IPS-NIHi11 (cell line): ENCODE measurements around the gene ERICH6B.
"Not testable (repeated sequence)": the region's sequence is repeated elsewhere in the genome, so short reads cannot be mapped to it uniquely, and the experiment has no call there.

Experiments
- DNase-seq: peaks from one replicate; pipeline ENCODE4 v3.0.0; 2012; ENCODE audit warnings: mixed read lengths, low spot score

Gene ERICH6B

GRCh38 chr13:45615501-45616101 is at the start of gene ERICH6B:
Gene ERICH6B, minus strand, starts transcription at chr13:45615739. Its CDS starts 18,734 bp downstream, at chr13:45597005.
- peak; percentile 82 for DNase-seq

GRCh38 chr13:45662903-45663302 is 47.4 kb upstream of the ERICH6B start:
- DNase-seq: not testable (repeated sequence)

DNA sequence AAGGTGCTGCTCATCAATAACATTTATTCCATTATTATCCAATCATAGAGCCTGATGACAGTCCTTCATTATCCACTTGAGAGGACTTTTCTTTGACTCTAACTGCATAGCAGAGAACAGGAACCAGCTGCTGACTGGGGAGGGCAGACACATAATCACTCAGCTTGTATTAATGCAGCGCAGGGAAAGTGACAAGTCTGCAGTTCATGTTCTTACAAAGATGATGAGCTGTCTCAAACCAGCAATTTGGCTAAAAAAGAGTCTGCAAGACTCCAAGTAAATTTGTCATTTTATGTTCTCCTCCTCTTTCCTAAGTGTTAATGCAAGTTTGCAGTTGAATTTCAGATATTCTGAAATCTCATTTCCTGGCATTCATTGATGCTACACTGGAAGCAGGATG is 46.6 kb upstream of the ERICH6B start:
- no peak for DNase-seq

- DNase-seq: not testable (repeated sequence)
Measured at GRCh38 chr13:45660458-45660857, 44.9 kb upstream of the ERICH6B start.

- DNase-seq: no peak
Measured at GRCh38 chr13:45659536-45659935, 44.0 kb upstream of the ERICH6B start.

DNA sequence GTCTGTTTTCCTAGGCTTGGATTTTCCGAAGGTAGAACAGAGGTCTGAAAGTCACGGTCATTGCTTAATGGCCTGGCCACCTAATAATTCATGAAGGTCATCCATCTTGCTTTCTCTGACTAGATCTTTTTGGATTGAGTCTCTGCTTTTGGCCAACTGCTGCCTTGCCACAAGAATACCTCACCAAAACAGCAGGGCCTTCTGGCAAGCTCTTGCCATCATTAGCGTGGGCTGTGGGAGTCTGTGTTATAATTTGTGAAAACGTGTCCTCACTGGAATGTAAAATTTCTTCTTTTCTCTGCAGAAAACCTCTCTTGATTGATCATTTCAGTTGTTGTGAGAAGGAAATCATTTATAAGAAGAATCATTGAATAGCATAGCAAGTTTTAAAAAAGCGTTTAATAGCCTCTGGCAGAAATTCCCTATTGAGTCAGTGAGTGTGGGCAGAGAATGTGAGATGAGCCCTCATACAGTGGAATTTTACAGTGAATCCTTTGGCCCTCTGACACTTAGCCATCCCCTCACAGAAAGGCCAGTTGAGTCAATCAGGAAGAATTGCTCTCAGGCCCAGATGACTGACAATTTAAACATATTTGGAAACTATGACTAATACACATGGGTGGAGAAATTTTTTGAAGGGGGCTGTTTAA is 43.2 kb upstream of the ERICH6B start:
- DNase-seq: no peak

GRCh38 chr13:45654633-45655349 is 39.3 kb upstream of the ERICH6B start:
- no peak for DNase-seq

GRCh38 chr13:45645263-45645662 is 29.7 kb upstream of the ERICH6B start:
- not testable (repeated sequence) for DNase-seq

DNA sequence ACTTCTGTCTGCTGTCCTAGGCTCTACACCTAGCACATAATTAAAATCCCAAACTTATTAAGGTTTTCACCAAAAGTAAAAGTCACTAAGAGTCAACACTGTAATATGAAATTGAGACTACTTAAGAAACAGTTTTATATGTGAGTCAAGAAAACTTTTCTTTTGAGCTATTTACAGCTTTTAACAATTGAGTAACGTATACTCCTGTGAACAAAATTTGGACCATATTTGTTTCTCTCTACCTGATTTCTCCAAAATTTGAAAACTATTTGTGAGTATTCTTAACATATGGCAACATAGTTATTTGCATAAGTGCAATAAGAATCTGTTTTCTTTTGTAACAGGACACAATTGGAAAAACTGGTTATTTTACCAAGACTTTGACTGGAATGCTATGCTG is 26.6 kb upstream of the ERICH6B start:
- DNase-seq: not testable (repeated sequence)

- not testable (repeated sequence) for DNase-seq
Measured at GRCh38 chr13:45635291-45635690, 19.8 kb upstream of the ERICH6B start.

- DNase-seq: no peak
Measured at GRCh38 chr13:45630791-45631190, 15.3 kb upstream of the ERICH6B start.

- no peak for DNase-seq
Measured at GRCh38 chr13:45629940-45630339, 14.4 kb upstream of the ERICH6B start.

DNA sequence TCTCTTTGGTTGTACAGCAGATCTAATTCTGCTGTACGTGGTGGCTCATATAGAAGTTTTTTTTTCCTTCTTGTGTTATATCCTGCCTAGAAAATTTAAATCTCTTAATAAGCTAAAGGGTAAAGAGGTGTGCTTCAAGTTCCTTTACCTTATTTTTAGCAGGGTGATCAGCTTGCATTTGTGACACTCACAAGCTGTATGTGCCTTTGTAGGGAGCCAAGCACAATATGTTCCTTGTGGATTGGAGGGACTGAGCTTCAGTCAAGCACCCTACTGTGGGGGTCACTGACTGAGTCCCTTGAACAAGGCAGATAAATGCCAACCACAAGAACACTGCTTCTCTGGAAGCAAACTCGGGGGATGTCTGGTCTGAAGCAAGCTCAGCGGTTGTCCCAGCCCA is 12.6 kb upstream of the ERICH6B start:
- DNase-seq: no peak

DNA sequence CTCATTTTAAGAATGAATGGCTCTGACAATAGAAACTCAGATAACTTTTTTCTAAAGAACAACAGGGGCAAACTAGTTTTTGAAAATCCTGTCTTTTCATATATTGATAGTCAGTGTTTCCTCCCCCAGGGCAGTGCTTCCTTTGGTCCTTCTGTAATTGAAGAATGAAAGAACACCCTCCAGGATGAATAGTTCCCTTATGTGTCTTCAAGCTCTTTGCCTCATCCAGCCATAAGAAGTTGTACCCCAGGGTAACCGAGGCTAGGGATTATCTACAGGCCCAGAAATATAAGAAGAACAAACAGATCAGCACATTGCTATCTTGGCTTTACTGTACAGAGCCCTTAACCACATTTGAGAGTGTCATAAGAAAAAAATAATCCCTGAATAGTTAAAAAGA is 12.1 kb upstream of the ERICH6B start:
- DNase-seq: no peak

DNA sequence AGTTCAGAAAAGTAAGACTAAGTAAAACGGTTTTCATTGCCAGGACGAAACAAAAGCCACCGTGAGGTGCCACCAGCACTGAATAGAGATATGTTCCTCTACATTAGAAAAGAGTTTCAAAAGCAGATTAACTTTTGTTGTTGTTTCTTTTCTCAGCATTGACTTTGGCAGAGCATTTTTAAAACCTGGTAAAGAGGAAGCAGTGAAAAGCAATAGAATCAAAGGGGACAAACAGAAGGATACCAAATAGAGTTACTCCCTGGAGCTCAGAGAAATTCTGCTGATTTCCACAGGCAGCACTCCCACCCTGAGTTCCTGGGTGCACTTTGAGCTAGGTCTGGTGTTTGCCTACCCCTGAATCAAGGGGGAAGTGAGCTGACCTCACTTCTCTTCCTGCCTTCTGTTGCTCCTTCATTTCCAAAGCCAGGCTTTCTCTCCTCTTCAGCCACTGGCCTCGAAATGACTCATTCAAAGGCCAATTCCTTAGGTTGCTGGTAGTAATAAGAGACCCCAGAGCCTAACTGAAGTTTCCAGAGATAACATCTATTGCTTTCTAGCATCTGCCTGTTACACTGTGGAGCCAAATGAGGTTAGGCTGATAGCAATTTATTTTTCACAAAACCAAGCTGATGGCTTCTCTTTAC is 11.3 kb upstream of the ERICH6B start:
- DNase-seq: no peak

- DNase-seq: peak; percentile 59
Measured at GRCh38 chr13:45623516-45624090, 8.1 kb upstream of the ERICH6B start.

DNA sequence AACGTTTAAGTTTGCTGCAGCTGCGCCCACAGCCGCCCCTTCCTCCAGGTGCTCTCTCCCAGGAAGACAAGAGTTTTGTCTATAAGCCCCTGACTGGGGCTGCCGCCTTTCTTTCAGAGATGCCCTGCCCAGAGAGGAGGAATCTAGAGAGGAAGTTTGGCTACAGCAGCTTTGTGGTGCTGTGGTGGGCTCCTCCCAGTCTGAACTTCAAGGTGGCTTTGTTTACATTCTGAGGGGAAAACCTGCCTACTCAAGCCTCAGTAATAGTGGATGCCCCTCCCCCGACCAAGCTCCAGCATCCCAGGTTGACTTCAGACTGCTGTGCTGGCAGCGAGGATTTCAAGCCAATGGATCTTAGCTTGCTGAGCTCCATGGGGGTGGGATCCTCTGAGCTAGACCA is 6.4 kb upstream of the ERICH6B start:
- DNase-seq: no peak

DNA sequence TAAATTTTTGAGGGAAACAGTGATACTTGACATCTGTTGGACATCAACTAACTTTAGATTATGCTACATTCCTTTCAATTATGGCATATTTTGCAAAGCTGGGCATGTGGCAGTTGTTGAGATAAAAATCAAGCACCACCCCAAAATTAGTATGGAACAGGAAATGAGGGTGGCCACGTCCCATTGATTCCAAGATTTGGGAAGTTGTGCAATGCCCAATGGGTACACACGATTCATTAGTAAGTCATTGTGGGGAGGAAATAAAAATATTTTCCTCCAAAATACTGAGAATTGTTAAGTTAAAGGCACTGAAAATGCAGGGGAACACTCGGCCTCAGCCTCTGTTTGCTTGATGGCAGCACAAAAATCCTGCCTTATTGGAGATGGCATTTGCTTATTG is 7.6 kb downstream of the ERICH6B start:
- no peak for DNase-seq

GRCh38 chr13:45604892-45605291 is 10.6 kb downstream of the ERICH6B start:
- peak; percentile 55 for DNase-seq

GRCh38 chr13:45603338-45603737 is 12.2 kb downstream of the ERICH6B start:
- no peak for DNase-seq

DNA sequence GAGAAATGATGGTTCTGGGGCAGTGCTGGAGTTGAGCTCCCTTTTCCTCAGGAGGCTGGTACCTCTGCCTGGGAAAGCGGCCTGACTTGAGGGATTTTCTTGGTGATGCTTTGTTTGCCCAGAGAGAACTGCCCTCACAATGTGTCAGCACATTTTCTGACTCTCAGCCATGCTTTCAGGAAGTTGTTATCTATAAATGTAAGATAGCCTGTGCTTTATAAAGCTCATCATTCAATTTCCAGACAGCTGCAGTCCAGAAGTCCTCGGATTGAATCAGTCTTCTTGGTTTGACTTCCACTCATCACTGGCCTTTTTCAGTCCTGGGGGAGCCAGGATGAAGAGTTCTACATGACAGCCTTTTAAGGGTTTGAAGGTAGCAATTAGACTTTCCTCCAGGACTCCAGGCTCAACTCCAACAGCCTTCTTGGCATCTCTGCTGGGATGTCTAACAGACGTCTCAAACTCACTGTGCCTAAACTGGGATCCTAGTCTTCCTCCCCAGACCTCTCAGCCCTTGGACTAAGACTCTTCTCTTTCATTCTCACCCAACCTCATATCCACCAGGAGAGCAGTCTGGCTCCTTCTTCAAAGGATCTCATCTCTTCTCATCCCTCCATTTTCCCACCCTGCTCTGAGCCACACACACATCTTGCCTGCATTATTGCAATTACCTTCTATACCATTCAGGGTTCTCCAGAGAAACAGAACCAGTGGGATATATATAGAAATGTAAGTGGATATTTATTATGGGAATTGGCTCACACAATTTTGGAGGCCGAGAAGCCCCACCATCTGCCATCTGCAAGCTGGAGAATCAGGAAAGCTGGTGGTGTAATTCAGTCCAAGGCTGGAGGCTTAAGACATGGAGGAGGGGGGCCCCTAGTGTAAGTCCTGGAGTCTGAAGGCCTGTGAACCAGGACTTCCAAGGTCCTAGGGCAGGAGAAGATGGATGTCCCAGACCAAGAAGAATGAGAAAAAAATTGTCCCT is 13.1 kb downstream of the ERICH6B start:
- no peak for DNase-seq
